B cell (primary cell): ENCODE measurements around the gene SLC12A3.

Experiments used
- CTCF ChIP-seq: fragments of 200-600 bp; IDR thresholded peaks from one replicate; pipeline ENCODE4 v1.8.0; 2022; ENCODE audit warnings: antibody characterized with exemption, mild to moderate bottlenecking
- EZH2 ChIP-seq: IDR thresholded peaks from 2 replicates; pipeline ENCODE4 v1.6.1; 2012; ENCODE audit warnings: borderline replicate concordance, low read depth, mild to moderate bottlenecking, moderate library complexity, low read length; ENCODE audit not compliant: insufficient read depth, poor library complexity, severe bottlenecking

- TF ChIP-seq EZH2 (no peak), CTCF (no peak)
Measured at GRCh38 chr16:56909527-56909979, 44.5 kb downstream of the SLC12A3 start.
